GM12875 (cell line): ENCODE measurements around the gene CACNA1C.

Experiments used
- H3K4me3 ChIP-seq: one replicate; pipeline ENCODE4 v1.5.1; 2011; ENCODE audit warnings: low read depth, low read length, control low read depth
- CTCF ChIP-seq: IDR thresholded peaks from 2 replicates; pipeline ENCODE4 v1.5.1; 2011; ENCODE audit warnings: low read depth, mild to moderate bottlenecking, control low read depth, inconsistent platforms, low read length, moderate library complexity, borderline replicate concordance; ENCODE audit not compliant: insufficient read depth

The CACNA1C gene

GRCh38 chr12:2628401-2628800 lies 575.6 kb downstream of the CACNA1C start:
- H3K4me3 ChIP-seq = no peak overlapping the region
- TF ChIP-seq CTCF = no peak

- TF ChIP-seq CTCF = no peak
- H3K4me3 ChIP-seq = no peak overlapping the region
Observed at GRCh38 chr12:2629051-2629450, 576.3 kb downstream of the CACNA1C start.

- no peak overlapping the region for H3K4me3 ChIP-seq
- TF ChIP-seq CTCF = no peak
Observed at GRCh38 chr12:2631653-2632350, 579.0 kb downstream of the CACNA1C start.

GRCh38 chr12:2633176-2633824 lies 580.5 kb downstream of the CACNA1C start:
- no peak overlapping the region for H3K4me3 ChIP-seq
- no peak for TF ChIP-seq CTCF

GRCh38 chr12:2633825-2634200 lies 581.0 kb downstream of the CACNA1C start:
- TF ChIP-seq CTCF = no peak
- no peak overlapping the region for H3K4me3 ChIP-seq

- no peak for TF ChIP-seq CTCF
- no peak overlapping the region for H3K4me3 ChIP-seq
Observed at GRCh38 chr12:2634471-2634870, 581.7 kb downstream of the CACNA1C start.

GRCh38 chr12:2636741-2637340 lies 584.1 kb downstream of the CACNA1C start:
- TF ChIP-seq CTCF = no peak
- no peak overlapping the region for H3K4me3 ChIP-seq
